LNCaP clone FGC (cell line): Measurements from ENCODE around the gene IL37.

Experiments
- DNase-seq: peaks from one replicate; pipeline ENCODE4 v3.0.0-alpha.2; 2011; ENCODE audit warnings: low read depth
- H3K4me3 ChIP-seq: 2 replicates; pipeline ENCODE4 v1.5.1; 2011; ENCODE audit warnings: mild to moderate bottlenecking, low read depth, low read length, control low read depth
- CTCF ChIP-seq: IDR thresholded peaks from 2 replicates; pipeline ENCODE4 v1.5.1; 2012; ENCODE audit warnings: mild to moderate bottlenecking; ENCODE audit not compliant: control insufficient read depth, insufficient read depth; ENCODE audit errors: extremely low read depth

IL37 gene

GRCh38 chr2:112941753-112942653, 31.0 kb downstream of the IL37 start:
- H3K4me3 ChIP-seq: no peak overlapping the region
- peak; percentile 58 for DNase-seq
- peak; percentile 90 for TF ChIP-seq CTCF

- no peak for TF ChIP-seq CTCF
These were observed 31.7 kb downstream of the IL37 start for GRCh38 chr2:112942654-112943002.

GRCh38 chr2:112944971-112945370, 34.0 kb downstream of the IL37 start:
- no peak overlapping the region for H3K4me3 ChIP-seq
- TF ChIP-seq CTCF: no peak
- no peak for DNase-seq

More at GRCh38 chr2:112942654-112943002, 31.7 kb downstream of the IL37 start:
- no peak for DNase-seq
- H3K4me3 ChIP-seq: no peak overlapping the region

- no peak for TF ChIP-seq CTCF
- H3K4me3 ChIP-seq: no peak overlapping the region
- no peak for DNase-seq
These were observed 35.1 kb downstream of the IL37 start for GRCh38 chr2:112946086-112946485.

GRCh38 chr2:112947374-112947773, 36.4 kb downstream of the IL37 start:
- no peak overlapping the region for H3K4me3 ChIP-seq
- TF ChIP-seq CTCF: no peak
- DNase-seq: no peak

GRCh38 chr2:112949456-112949855, 38.5 kb downstream of the IL37 start:
- DNase-seq: no peak
- no peak for TF ChIP-seq CTCF

GRCh38 chr2:112954364-112954763, 43.4 kb downstream of the IL37 start:
- H3K4me3 ChIP-seq: no peak overlapping the region
- no peak for DNase-seq
- TF ChIP-seq CTCF: no peak

More at GRCh38 chr2:112949456-112949855, 38.5 kb downstream of the IL37 start:
- no peak overlapping the region for H3K4me3 ChIP-seq
